CD4-positive, CD25-positive, alpha-beta regulatory T cell (primary cell): Measurements from ENCODE around the gene TPM1. TPM values are rescaled to one million over a fixed set of nuclear protein-coding genes. Genes with fewer than 3 reads are reported as not detected.

Experiments
- ATAC-seq, 2 donors: fragments of 150-1000 bp; cut with Tn5 transposase; one replicate each; pipeline ENCODE4 v1.10.0; 2021; ENCODE audit warnings: low read depth in 2 of 2, moderate number of reproducible peaks in 2 of 2, moderate library complexity in 1 of 2
- DNase-seq, 3 donors: peaks; one replicate each; pipeline versions ENCODE4 v3.0.0 to v3.0.0-alpha.2; 2012 to 2022; ENCODE audit warnings: mixed read lengths in 1 of 3
- H3K27ac ChIP-seq: one replicate; pipeline ENCODE4 v1.7.0; 2013; ENCODE audit warnings: mild to moderate bottlenecking, low read length; ENCODE audit not compliant: insufficient read depth, poor library complexity, severe bottlenecking
- H3K27me3 ChIP-seq: one replicate; pipeline ENCODE4 v1.7.0; 2013; ENCODE audit warnings: low read length; ENCODE audit not compliant: control insufficient read depth, insufficient read depth
- H3K36me3 ChIP-seq: one replicate; pipeline ENCODE4 v1.7.0; 2013; ENCODE audit warnings: mild to moderate bottlenecking, low read length, moderate library complexity; ENCODE audit not compliant: control insufficient read depth, insufficient read depth
- H3K4me1 ChIP-seq: 2 replicates; pipeline ENCODE4 v1.7.0; 2013; ENCODE audit warnings: mild to moderate bottlenecking, low read length; ENCODE audit not compliant: insufficient read depth, control insufficient read depth, poor library complexity, severe bottlenecking
- H3K4me3 ChIP-seq: one replicate; pipeline ENCODE4 v1.7.0; 2013; ENCODE audit warnings: low read depth, mild to moderate bottlenecking, low read length, moderate library complexity
- H3K9me3 ChIP-seq, 2 experiments: 1 replicate in 1 of 2; 2 replicates in 1 of 2; pipeline ENCODE4 v1.7.0; 2013; ENCODE audit warnings: low read length in 2 of 2, mild to moderate bottlenecking in 1 of 2, moderate library complexity in 1 of 2; ENCODE audit not compliant: control insufficient read depth in 2 of 2
- H3K27ac Mint-ChIP-seq, 3 donors: one replicate each; pipeline ENCODE4 v1.8.0; 2020 to 2022; ENCODE audit warnings: mild to moderate bottlenecking in 3 of 3, mixed read lengths in 3 of 3, moderate library complexity in 2 of 3
- H3K27me3 Mint-ChIP-seq: one replicate; pipeline ENCODE4 v1.8.0; 2022; ENCODE audit warnings: mild to moderate bottlenecking, mixed read lengths
- H3K36me3 Mint-ChIP-seq: one replicate; pipeline ENCODE4 v1.8.0; 2020; ENCODE audit warnings: mixed read lengths
- H3K4me1 Mint-ChIP-seq, 4 donors: one replicate each; pipeline ENCODE4 v1.8.0; 2020 to 2022; ENCODE audit warnings: mixed read lengths in 4 of 4, mild to moderate bottlenecking in 1 of 4
- H3K4me3 Mint-ChIP-seq, 4 donors: one replicate each; pipeline ENCODE4 v1.8.0; 2020 to 2022; ENCODE audit warnings: mild to moderate bottlenecking in 4 of 4, mixed read lengths in 4 of 4, moderate library complexity in 3 of 4
- H3K9me3 Mint-ChIP-seq, 7 donors: one replicate each; pipeline ENCODE4 v1.8.0; 2020 to 2022; ENCODE audit warnings: mixed read lengths in 7 of 7, mild to moderate bottlenecking in 3 of 7, moderate library complexity in 2 of 7
- polyA plus RNA-seq, 4 donors: library from polyadenylated mRNA; unstranded; fragments of 300-500 nt; fragmentation: Illumina TruSeq; gene quantifications; one replicate each; pipeline ENCODE4 v1.2.3, GENCODE V29; 2021
- total RNA-seq: library from RNA; stranded (reverse); gene quantifications from one replicate; pipeline ENCODE4 v1.2.3, GENCODE V29; 2022

Gene TPM1
- total and polyA plus RNA-seq, 5 donors from 2014 or later, result 7.2 to 12.1 (median 11.0) TPM

GRCh38 chr15:62999178-62999577 is 43.4 kb upstream of the TPM1 start:
- H3K27ac Mint-ChIP-seq, result no peak overlapping the region
- H3K4me3 Mint-ChIP-seq, result no peak overlapping the region
- no peaks in the 10 kb centered on the region for H3K4me1 Mint-ChIP-seq

GRCh38 chr15:62999923-63000561 is 42.5 kb upstream of the TPM1 start:
- H3K36me3 ChIP-seq, result no peaks in the 10 kb centered on the region
- H3K4me3 ChIP-seq, result no peak overlapping the region
- Mint-ChIP-seq H3K4me3 (no peak overlapping the region), H3K36me3 (no peaks in the 10 kb centered on the region), H3K9me3 (no peaks in the 10 kb centered on the region), H3K27me3 (peaks cover 16% of the 10 kb centered on the region), H3K27ac (no peak overlapping the region), H3K4me1 (no peaks in the 10 kb centered on the region)
- H3K4me1 ChIP-seq, result no peaks in the 10 kb centered on the region
- H3K27me3 ChIP-seq, result no peaks in the 10 kb centered on the region
- no peak for ATAC-seq
- H3K27ac ChIP-seq, result no peak overlapping the region
- no peak for DNase-seq
- H3K9me3 ChIP-seq, result no peaks in the 10 kb centered on the region

More at GRCh38 chr15:62999178-62999577, 43.4 kb upstream of the TPM1 start:
- no peak overlapping the region for H3K27ac ChIP-seq
- no peaks in the 10 kb centered on the region for H3K36me3 ChIP-seq
- H3K27me3 Mint-ChIP-seq, result peaks cover 12% of the 10 kb centered on the region
- ATAC-seq, result no peak
- H3K4me3 ChIP-seq, result no peak overlapping the region
- H3K36me3 Mint-ChIP-seq, result no peaks in the 10 kb centered on the region
- no peaks in the 10 kb centered on the region for H3K9me3 Mint-ChIP-seq
- DNase-seq, result no peak
- no peaks in the 10 kb centered on the region for H3K4me1 ChIP-seq
- H3K9me3 ChIP-seq, result no peaks in the 10 kb centered on the region
- no peaks in the 10 kb centered on the region for H3K27me3 ChIP-seq

GRCh38 chr15:63000706-63001105 is 41.8 kb upstream of the TPM1 start:
- ATAC-seq, result no peak
- H3K9me3 Mint-ChIP-seq, result no peaks in the 10 kb centered on the region
- H3K27me3 Mint-ChIP-seq, result peaks cover 16% of the 10 kb centered on the region

GRCh38 chr15:63004211-63004610 is 38.3 kb upstream of the TPM1 start:
- Mint-ChIP-seq H3K36me3 (no peaks in the 10 kb centered on the region), H3K4me1 (no peaks in the 10 kb centered on the region), H3K27ac (no peak overlapping the region), H3K27me3 (peaks cover 10% of the 10 kb centered on the region), H3K4me3 (no peak overlapping the region), H3K9me3 (peaks cover 0 to 2% (median 0%) of the 10 kb centered on the region in 7 donors)
- Histone ChIP-seq H3K4me3 (no peak overlapping the region), H3K4me1 (no peaks in the 10 kb centered on the region), H3K9me3 (no peaks in the 10 kb centered on the region), H3K27ac (no peak overlapping the region), H3K36me3 (no peaks in the 10 kb centered on the region), H3K27me3 (no peaks in the 10 kb centered on the region)
- no peak for ATAC-seq
- DNase-seq, result no peak

More at GRCh38 chr15:63000706-63001105, 41.8 kb upstream of the TPM1 start:
- Histone ChIP-seq H3K9me3 (no peaks in the 10 kb centered on the region), H3K27me3 (no peaks in the 10 kb centered on the region), H3K36me3 (no peaks in the 10 kb centered on the region), H3K4me1 (no peaks in the 10 kb centered on the region), H3K27ac (no peak overlapping the region), H3K4me3 (no peak overlapping the region)
- Mint-ChIP-seq H3K4me3 (no peak overlapping the region), H3K36me3 (no peaks in the 10 kb centered on the region), H3K27ac (no peak overlapping the region), H3K4me1 (no peaks in the 10 kb centered on the region)
- DNase-seq, result no peak

GRCh38 chr15:63006032-63006878 is 36.3 kb upstream of the TPM1 start:
- Histone ChIP-seq H3K4me1 (no peaks in the 10 kb centered on the region), H3K36me3 (no peaks in the 10 kb centered on the region), H3K27me3 (no peaks in the 10 kb centered on the region), H3K27ac (no peak overlapping the region), H3K4me3 (no peak overlapping the region), H3K9me3 (no peaks in the 10 kb centered on the region)
- Mint-ChIP-seq H3K4me1 (no peaks in the 10 kb centered on the region), H3K27me3 (peaks cover 14% of the 10 kb centered on the region), H3K36me3 (no peaks in the 10 kb centered on the region), H3K27ac (no peak overlapping the region), H3K9me3 (peaks cover 0 to 2% (median 0%) of the 10 kb centered on the region in 7 donors), H3K4me3 (no peak overlapping the region)
- ATAC-seq (no peak), DNase-seq (no peak)

GRCh38 chr15:63008333-63009049 is 34.1 kb upstream of the TPM1 start:
- no peaks in the 10 kb centered on the region for H3K4me1 ChIP-seq
- Mint-ChIP-seq H3K4me3 (no peak overlapping the region), H3K4me1 (no peaks in the 10 kb centered on the region), H3K27ac (no peak overlapping the region), H3K27me3 (peaks cover 14% of the 10 kb centered on the region), H3K36me3 (no peaks in the 10 kb centered on the region), H3K9me3 (peaks cover 0 to 2% (median 0%) of the 10 kb centered on the region in 7 donors)
- no peaks in the 10 kb centered on the region for H3K9me3 ChIP-seq
- no peaks in the 10 kb centered on the region for H3K36me3 ChIP-seq
- H3K27ac ChIP-seq, result no peak overlapping the region
- ATAC-seq, result no peak
- no peaks in the 10 kb centered on the region for H3K27me3 ChIP-seq
- H3K4me3 ChIP-seq, result no peak overlapping the region
- DNase-seq, result no peak

GRCh38 chr15:63010386-63010785 is 32.2 kb upstream of the TPM1 start:
- Histone ChIP-seq H3K27me3 (no peaks in the 10 kb centered on the region), H3K9me3 (no peaks in the 10 kb centered on the region), H3K4me1 (no peaks in the 10 kb centered on the region), H3K36me3 (no peaks in the 10 kb centered on the region), H3K4me3 (no peak overlapping the region), H3K27ac (no peak overlapping the region)
- ATAC-seq (no peak), DNase-seq (no peak)
- Mint-ChIP-seq H3K4me3 (no peak overlapping the region), H3K27ac (no peak overlapping the region), H3K9me3 (peaks cover 0 to 2% (median 0%) of the 10 kb centered on the region in 7 donors), H3K4me1 (no peaks in the 10 kb centered on the region), H3K36me3 (no peaks in the 10 kb centered on the region), H3K27me3 (peaks cover 14% of the 10 kb centered on the region)
